Central memory CD8-positive, alpha-beta T cell (primary cell): ENCODE measurements around the gene ZNF804A.

Experiments
- ATAC-seq: fragments of 150-1000 bp; cut with Tn5 transposase; replicated peaks from 2 replicates; pipeline ENCODE4 v1.10.0; 2022; ENCODE audit warnings: mild to moderate bottlenecking, moderate FRiP score, moderate number of reproducible peaks; ENCODE audit not compliant: poor library complexity, severe bottlenecking; ENCODE audit errors: extremely low read depth
- DNase-seq, 2 donors: peaks; one replicate each; pipeline ENCODE4 v3.0.0; 2021; ENCODE audit warnings: low spot score in 2 of 2
- H3K27ac Mint-ChIP-seq: one replicate; pipeline ENCODE4 v1.8.0; 2022; ENCODE audit warnings: low read depth, mild to moderate bottlenecking, moderate library complexity, mixed read lengths
- H3K27me3 Mint-ChIP-seq: one replicate; pipeline ENCODE4 v1.8.0; 2022; ENCODE audit warnings: mixed read lengths
- H3K36me3 Mint-ChIP-seq: one replicate; pipeline ENCODE4 v1.8.0; 2022; ENCODE audit warnings: mild to moderate bottlenecking, moderate library complexity, mixed read lengths; ENCODE audit not compliant: insufficient read depth
- H3K4me1 Mint-ChIP-seq: one replicate; pipeline ENCODE4 v1.8.0; 2022; ENCODE audit warnings: mixed read lengths
- H3K4me3 Mint-ChIP-seq: one replicate; pipeline ENCODE4 v1.8.0; 2022; ENCODE audit warnings: mild to moderate bottlenecking, moderate library complexity, mixed read lengths
- H3K9me3 Mint-ChIP-seq: one replicate; pipeline ENCODE4 v1.8.0; 2022; ENCODE audit warnings: mixed read lengths

The ZNF804A gene

DNA sequence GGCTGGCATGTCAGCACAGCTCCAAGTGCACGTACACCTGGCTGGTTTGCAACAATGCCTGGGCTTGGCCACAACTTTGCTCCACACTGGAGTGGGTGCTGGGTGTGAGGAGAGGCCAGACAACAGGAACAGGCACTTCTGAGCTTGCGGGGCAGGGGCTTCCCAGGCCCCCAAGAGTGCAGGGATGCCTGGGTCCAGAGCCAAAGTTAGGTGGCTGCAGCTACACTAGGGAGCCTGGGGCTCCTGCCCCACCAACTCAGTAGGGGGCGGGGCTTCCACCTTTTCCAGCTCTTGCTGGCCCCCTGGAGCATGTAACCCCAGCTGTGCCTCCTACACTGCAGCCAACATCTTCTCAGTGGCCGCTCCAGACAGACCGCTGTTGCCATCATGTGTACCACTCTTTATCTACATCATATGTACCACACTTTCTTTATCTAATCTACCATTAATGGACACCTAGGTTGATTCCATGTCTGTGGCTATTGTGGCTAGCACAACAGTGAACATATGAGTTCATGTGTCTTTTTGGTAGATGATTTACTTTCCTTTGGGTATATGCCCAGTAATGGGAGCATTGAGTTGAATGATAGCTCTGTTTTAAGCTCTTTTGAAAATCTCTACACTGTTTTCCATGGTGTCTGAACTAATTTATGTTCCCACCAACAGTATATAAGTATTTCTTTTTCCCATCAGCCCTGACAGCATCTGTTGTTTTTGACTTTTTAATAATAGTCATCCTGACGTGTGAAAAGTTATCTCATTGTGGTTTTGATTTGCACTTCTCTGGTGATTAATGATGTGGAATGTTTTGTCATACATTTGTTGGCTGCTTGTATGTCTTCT, 87.9 kb downstream of the ZNF804A start:
- DNase-seq (no peak), ATAC-seq (no peak)
- Mint-ChIP-seq H3K9me3 (peaks cover 9% of the 10 kb centered on the region), H3K36me3 (no peaks in the 10 kb centered on the region), H3K4me1 (no peaks in the 10 kb centered on the region), H3K4me3 (no peak overlapping the region), H3K27me3 (no peaks in the 10 kb centered on the region), H3K27ac (no peak overlapping the region)

DNA sequence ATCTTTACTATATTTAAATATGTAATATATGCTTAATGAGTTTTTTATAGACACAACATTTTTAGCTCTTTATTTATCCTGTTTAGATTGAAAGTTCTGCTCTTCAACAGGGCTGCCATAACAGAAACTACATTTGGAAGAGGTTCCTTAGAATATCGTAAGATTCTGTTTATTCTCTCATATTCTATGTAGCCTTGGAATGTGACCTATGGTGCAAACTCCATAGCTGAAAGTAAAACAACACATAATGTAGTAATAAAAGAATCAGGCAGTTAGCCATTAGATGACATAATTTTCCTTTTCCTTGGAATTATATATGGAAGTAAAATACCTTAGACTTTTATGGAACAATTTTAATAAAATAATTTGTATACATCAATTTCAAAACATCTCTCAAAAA, 91.3 kb downstream of the ZNF804A start:
- H3K36me3 Mint-ChIP-seq, result no peaks in the 10 kb centered on the region
- no peak overlapping the region for H3K4me3 Mint-ChIP-seq
- H3K27ac Mint-ChIP-seq, result no peak overlapping the region
- H3K9me3 Mint-ChIP-seq, result peaks cover 9% of the 10 kb centered on the region
- DNase-seq (no peak), ATAC-seq (no peak)
- H3K27me3 Mint-ChIP-seq, result no peaks in the 10 kb centered on the region
- no peaks in the 10 kb centered on the region for H3K4me1 Mint-ChIP-seq

GRCh38 chr2:184692141-184692734, 93.9 kb downstream of the ZNF804A start:
- no peak for DNase-seq
- Mint-ChIP-seq H3K27ac (no peak overlapping the region), H3K4me3 (no peak overlapping the region)

GRCh38 chr2:184696644-184697043, 98.3 kb downstream of the ZNF804A start:
- ATAC-seq, result no peak

More at GRCh38 chr2:184692141-184692734, 93.9 kb downstream of the ZNF804A start:
- H3K4me1 Mint-ChIP-seq, result no peaks in the 10 kb centered on the region
- no peak for ATAC-seq
- H3K27me3 Mint-ChIP-seq, result no peaks in the 10 kb centered on the region
- H3K36me3 Mint-ChIP-seq, result no peaks in the 10 kb centered on the region
- H3K9me3 Mint-ChIP-seq, result no peaks in the 10 kb centered on the region

DNA sequence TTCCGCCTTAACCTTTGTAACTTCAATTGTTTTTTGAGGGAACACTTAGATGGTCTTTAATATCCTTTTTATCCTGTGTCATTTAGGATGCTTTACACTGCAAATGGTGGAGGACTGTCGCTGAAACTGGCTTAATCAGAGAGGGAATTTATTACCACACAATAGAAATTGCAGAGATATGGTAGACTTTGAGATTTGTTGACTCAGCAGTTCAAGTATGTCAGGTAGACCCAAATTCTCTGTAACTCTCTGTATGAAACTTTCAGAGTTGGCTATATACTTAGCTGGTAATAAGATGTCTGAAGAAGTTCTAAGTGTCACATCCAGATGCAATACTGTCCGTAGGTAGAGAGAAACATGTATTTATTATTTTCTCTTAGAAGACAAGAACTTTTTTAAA, 100.1 kb downstream of the ZNF804A start:
- no peak overlapping the region for H3K27ac Mint-ChIP-seq
- no peak for ATAC-seq
- H3K4me1 Mint-ChIP-seq, result no peaks in the 10 kb centered on the region
- no peaks in the 10 kb centered on the region for H3K9me3 Mint-ChIP-seq
- H3K36me3 Mint-ChIP-seq, result no peaks in the 10 kb centered on the region
- no peak overlapping the region for H3K4me3 Mint-ChIP-seq
- H3K27me3 Mint-ChIP-seq, result no peaks in the 10 kb centered on the region
- no peak for DNase-seq

More at GRCh38 chr2:184696644-184697043, 98.3 kb downstream of the ZNF804A start:
- H3K27ac Mint-ChIP-seq, result no peak overlapping the region
- no peaks in the 10 kb centered on the region for H3K9me3 Mint-ChIP-seq
- H3K27me3 Mint-ChIP-seq, result no peaks in the 10 kb centered on the region
- no peak overlapping the region for H3K4me3 Mint-ChIP-seq
- no peak for DNase-seq
- no peaks in the 10 kb centered on the region for H3K4me1 Mint-ChIP-seq
- H3K36me3 Mint-ChIP-seq, result no peaks in the 10 kb centered on the region

- Mint-ChIP-seq H3K27ac (no peak overlapping the region), H3K4me1 (no peaks in the 10 kb centered on the region), H3K4me3 (no peak overlapping the region), H3K9me3 (peaks cover 15% of the 10 kb centered on the region), H3K27me3 (no peaks in the 10 kb centered on the region), H3K36me3 (no peaks in the 10 kb centered on the region)
- DNase-seq (no peak), ATAC-seq (no peak)
These were observed 123.6 kb downstream of the ZNF804A start for GRCh38 chr2:184721881-184722280.

- no peak overlapping the region for H3K4me3 Mint-ChIP-seq
- H3K27me3 Mint-ChIP-seq, result no peaks in the 10 kb centered on the region
- H3K36me3 Mint-ChIP-seq, result no peaks in the 10 kb centered on the region
- DNase-seq, result no peak
- no peak overlapping the region for H3K27ac Mint-ChIP-seq
- H3K4me1 Mint-ChIP-seq, result no peaks in the 10 kb centered on the region
- ATAC-seq, result no peak
- no peaks in the 10 kb centered on the region for H3K9me3 Mint-ChIP-seq
These were observed 129.5 kb downstream of the ZNF804A start for GRCh38 chr2:184727813-184728212.

DNA sequence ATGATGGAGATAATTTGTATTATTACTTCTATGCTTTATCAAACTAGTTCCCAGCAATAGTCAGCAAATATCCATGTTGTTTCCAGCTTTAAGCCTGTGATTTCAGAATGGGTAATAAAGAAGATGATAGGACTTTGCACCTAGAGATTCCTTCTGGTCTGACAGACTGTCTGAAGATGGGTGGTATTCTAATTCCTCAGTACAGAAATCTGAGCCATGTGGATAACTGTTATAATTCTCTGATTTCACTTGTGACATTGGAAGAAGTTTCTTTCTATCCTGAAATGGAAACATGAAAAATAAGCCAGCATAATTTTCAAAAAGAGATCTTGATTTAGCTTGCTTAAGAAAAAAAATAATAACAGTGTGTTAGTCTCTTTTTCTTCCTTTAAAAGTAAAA, 130.1 kb downstream of the ZNF804A start:
- DNase-seq, result no peak
- H3K9me3 Mint-ChIP-seq, result no peaks in the 10 kb centered on the region
- no peak overlapping the region for H3K27ac Mint-ChIP-seq
- no peak for ATAC-seq
- H3K4me3 Mint-ChIP-seq, result no peak overlapping the region
- no peaks in the 10 kb centered on the region for H3K27me3 Mint-ChIP-seq
- no peaks in the 10 kb centered on the region for H3K4me1 Mint-ChIP-seq
- no peaks in the 10 kb centered on the region for H3K36me3 Mint-ChIP-seq

DNA sequence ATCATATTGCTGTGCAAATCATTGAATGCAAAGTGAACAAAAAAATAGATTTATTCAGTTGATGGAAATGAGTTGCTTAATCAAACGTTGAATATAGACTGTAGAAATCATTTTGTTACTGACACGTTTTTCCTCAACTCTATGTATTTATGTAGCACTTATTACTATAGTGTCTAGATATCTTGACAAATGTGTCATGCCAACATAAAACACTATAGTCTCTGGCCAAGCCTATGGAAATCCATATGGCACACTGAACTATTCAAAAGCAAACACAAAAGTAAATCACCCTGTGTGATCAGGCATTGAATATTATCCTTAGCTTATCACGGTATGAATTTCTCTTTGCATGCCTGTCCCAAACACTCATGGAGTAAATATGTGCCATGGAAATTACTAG, 131.3 kb downstream of the ZNF804A start:
- H3K36me3 Mint-ChIP-seq, result no peaks in the 10 kb centered on the region
- no peak overlapping the region for H3K4me3 Mint-ChIP-seq

GRCh38 chr2:184730288-184730687, 132.0 kb downstream of the ZNF804A start:
- Mint-ChIP-seq H3K4me1 (no peaks in the 10 kb centered on the region), H3K4me3 (no peak overlapping the region), H3K27ac (no peak overlapping the region), H3K36me3 (no peaks in the 10 kb centered on the region), H3K27me3 (no peaks in the 10 kb centered on the region), H3K9me3 (no peaks in the 10 kb centered on the region)
- DNase-seq (no peak), ATAC-seq (no peak)

More for the DNA sequence above, 131.3 kb downstream of the ZNF804A start:
- Mint-ChIP-seq H3K9me3 (no peaks in the 10 kb centered on the region), H3K27ac (no peak overlapping the region), H3K4me1 (no peaks in the 10 kb centered on the region), H3K27me3 (no peaks in the 10 kb centered on the region)
- DNase-seq, result no peak
- ATAC-seq, result no peak

- no peaks in the 10 kb centered on the region for H3K36me3 Mint-ChIP-seq
- H3K27me3 Mint-ChIP-seq, result no peaks in the 10 kb centered on the region
- no peaks in the 10 kb centered on the region for H3K4me1 Mint-ChIP-seq
- ATAC-seq (no peak), DNase-seq (no peak)
- H3K9me3 Mint-ChIP-seq, result no peaks in the 10 kb centered on the region
- no peak overlapping the region for H3K4me3 Mint-ChIP-seq
- no peak overlapping the region for H3K27ac Mint-ChIP-seq
These were observed 136.0 kb downstream of the ZNF804A start for GRCh38 chr2:184734338-184734737.

DNA sequence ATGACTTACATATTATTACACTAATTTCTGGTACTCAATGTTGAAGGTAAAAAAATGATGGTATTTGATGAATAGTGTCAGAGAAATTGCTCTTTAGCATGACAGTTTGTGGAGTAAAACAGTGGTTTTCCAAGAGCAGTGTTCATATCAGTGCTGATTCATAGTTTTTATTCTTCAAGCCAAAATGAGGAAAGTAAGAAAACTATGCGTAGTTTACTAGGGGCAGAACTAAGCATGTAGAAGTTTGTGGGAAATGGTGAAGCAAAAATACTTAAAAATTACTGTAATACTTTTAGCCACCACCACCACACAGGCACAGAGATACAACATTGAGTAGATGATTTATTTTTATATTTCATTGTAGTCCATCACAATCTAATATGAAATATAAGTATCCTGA, 137.3 kb downstream of the ZNF804A start:
- H3K4me3 Mint-ChIP-seq, result no peak overlapping the region
- DNase-seq (no peak), ATAC-seq (no peak)
- no peak overlapping the region for H3K27ac Mint-ChIP-seq
- no peaks in the 10 kb centered on the region for H3K36me3 Mint-ChIP-seq
- no peaks in the 10 kb centered on the region for H3K9me3 Mint-ChIP-seq
- no peaks in the 10 kb centered on the region for H3K27me3 Mint-ChIP-seq
- H3K4me1 Mint-ChIP-seq, result no peaks in the 10 kb centered on the region

DNA sequence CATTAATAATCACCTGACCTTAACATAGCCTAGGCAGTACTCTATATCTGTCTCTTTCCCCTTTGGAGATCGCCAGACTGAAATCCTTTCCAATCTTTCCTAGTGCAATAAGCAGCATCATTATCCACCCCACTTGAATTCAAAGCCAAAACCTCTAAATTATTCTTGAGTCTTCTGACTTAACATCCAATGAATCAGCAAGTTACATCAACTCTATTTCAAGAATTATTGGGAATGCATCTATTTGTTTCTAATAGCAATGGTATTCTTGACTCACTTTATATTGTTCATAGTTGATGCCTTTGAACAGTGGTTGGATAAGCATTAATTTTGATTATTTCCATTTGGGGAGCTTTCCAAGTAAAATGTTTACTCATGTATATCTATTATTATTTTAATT, 144.8 kb downstream of the ZNF804A start:
- Mint-ChIP-seq H3K36me3 (no peaks in the 10 kb centered on the region), H3K4me1 (no peaks in the 10 kb centered on the region), H3K27ac (no peak overlapping the region), H3K4me3 (no peak overlapping the region), H3K9me3 (peaks cover 10% of the 10 kb centered on the region), H3K27me3 (no peaks in the 10 kb centered on the region)
- no peak for DNase-seq
- ATAC-seq, result no peak
